GM12878 (cell line): Measurements from ENCODE around the gene OR1E1. TPM values are rescaled to one million over a fixed set of nuclear protein-coding genes. Genes with fewer than 3 reads are reported as not detected.

Experiments used
- polyA plus RNA-seq, 11 experiments: library from polyadenylated mRNA; depleted of rRNA in 4 of 11; unstranded in 6 of 11; stranded (reverse) in 5 of 11; fragments of >200 nt; fragmentation: Nextera tagmentation in 4 of 11; fragmentation: Illumina TruSeq in 1 of 11; extraction: Ambion mirVana in 4 of 11; extraction: Trizol in 1 of 11; gene quantifications; 1 replicate in 1 of 11; 2 replicates in 10 of 11; pipeline versions ENCODE4 v1.2.1 to v1.2.3, GENCODE V29; 2011 to 2016; ENCODE audit warnings: inconsistent platforms in 2 of 11, missing spikeins in 2 of 11, low read depth in 1 of 11
- small RNA-seq: library from RNA; depleted of rRNA; stranded (forward); fragments of <200 nt; gene quantifications from one replicate; pipeline ENCODE3, GENCODE V24; 2014
- total RNA-seq, 4 experiments: library from RNA; depleted of rRNA in 3 of 4; stranded (reverse); fragments of >200 nt in 3 of 4; fragmentation: Illumina TruSeq in 1 of 4; extraction: Trizol in 1 of 4; gene quantifications; 2 replicates each; pipeline versions ENCODE4 v1.2.1 to v1.2.3, GENCODE V29; 2013 to 2021

OR1E1 gene
- total and polyA plus RNA-seq, 10 of the 15 experiments (the other 5 are each of a cell fraction or from before 2014, with no cell fraction given), result not detected

Small RNA genes within 50 kb of the gene (small RNA-seq; reads per million reads assigned to genes)
- gene OR1AC1P, result not detected

Other genes with a start within 250 kb of the OR1E1 start
Only the 7 nearest of the 12 such genes appear.
- gene OR3A1, start 100.0 kb downstream of the OR1E1 start, total RNA-seq (2014; rRNA removed), result not detected in 2 replicates
- gene OR3A1, start 100.0 kb downstream of the OR1E1 start, total RNA-seq (2014; rRNA removed; fragmentation: Illumina TruSeq; extraction: Trizol), result not detected in 2 replicates
- not detected in 2 replicates for gene OR3A1, start 100.0 kb downstream of the OR1E1 start, total RNA-seq (2021)
- gene OR3A1, start 100.0 kb downstream of the OR1E1 start, polyA plus RNA-seq (2011; rRNA removed), result not detected in 2 replicates
- gene OR3A1, start 100.0 kb downstream of the OR1E1 start, polyA plus RNA-seq (2014; fragmentation: Illumina TruSeq; extraction: Trizol), result not detected in 2 replicates
- not detected for gene OR3A1, start 100.0 kb downstream of the OR1E1 start, polyA plus RNA-seq (2014; fragmentation: Nextera tagmentation; extraction: Ambion mirVana)
- not detected in 2 replicates for gene OR3A1, start 100.0 kb downstream of the OR1E1 start, polyA plus RNA-seq (2014; rRNA removed)
- gene OR3A1, start 100.0 kb downstream of the OR1E1 start, polyA plus RNA-seq (2016; fragmentation: Nextera tagmentation; extraction: Ambion mirVana), result not detected
- not detected in 2 replicates for gene OR3A2, start 12.1 kb downstream of the OR1E1 start, total RNA-seq (2014; rRNA removed)
- not detected in 2 replicates for gene OR3A2, start 12.1 kb downstream of the OR1E1 start, total RNA-seq (2014; rRNA removed; fragmentation: Illumina TruSeq; extraction: Trizol)
- gene OR3A2, start 12.1 kb downstream of the OR1E1 start, total RNA-seq (2021), result not detected in 2 replicates
- not detected in 2 replicates for gene OR3A2, start 12.1 kb downstream of the OR1E1 start, polyA plus RNA-seq (2011; rRNA removed)
- gene OR3A2, start 12.1 kb downstream of the OR1E1 start, polyA plus RNA-seq (2014; fragmentation: Illumina TruSeq; extraction: Trizol), result not detected in 2 replicates
- not detected for gene OR3A2, start 12.1 kb downstream of the OR1E1 start, polyA plus RNA-seq (2014; fragmentation: Nextera tagmentation; extraction: Ambion mirVana)
- gene OR3A2, start 12.1 kb downstream of the OR1E1 start, polyA plus RNA-seq (2014; rRNA removed), result not detected in 2 replicates
- gene OR3A2, start 12.1 kb downstream of the OR1E1 start, polyA plus RNA-seq (2016; fragmentation: Nextera tagmentation; extraction: Ambion mirVana), result not detected
- gene OR3A3, start 13.0 kb upstream of the OR1E1 start, total RNA-seq (2014; rRNA removed), result not detected in 2 replicates
- not detected in 2 replicates for gene OR3A3, start 13.0 kb upstream of the OR1E1 start, total RNA-seq (2014; rRNA removed; fragmentation: Illumina TruSeq; extraction: Trizol)
- not detected in 2 replicates for gene OR3A3, start 13.0 kb upstream of the OR1E1 start, total RNA-seq (2021)
- gene OR3A3, start 13.0 kb upstream of the OR1E1 start, polyA plus RNA-seq (2011; rRNA removed), result not detected in 2 replicates
- 0.07 TPM in 1 of 2 replicates, not detected in the other for gene OR3A3, start 13.0 kb upstream of the OR1E1 start, polyA plus RNA-seq (2014; fragmentation: Illumina TruSeq; extraction: Trizol)
- not detected for gene OR3A3, start 13.0 kb upstream of the OR1E1 start, polyA plus RNA-seq (2014; fragmentation: Nextera tagmentation; extraction: Ambion mirVana)
- gene OR3A3, start 13.0 kb upstream of the OR1E1 start, polyA plus RNA-seq (2014; rRNA removed), result not detected in 2 replicates
- not detected for gene OR3A3, start 13.0 kb upstream of the OR1E1 start, polyA plus RNA-seq (2016; fragmentation: Nextera tagmentation; extraction: Ambion mirVana)
- gene OR1E2, start 35.4 kb upstream of the OR1E1 start, total RNA-seq (2014; rRNA removed), result not detected in 2 replicates
- gene OR1E2, start 35.4 kb upstream of the OR1E1 start, total RNA-seq (2014; rRNA removed; fragmentation: Illumina TruSeq; extraction: Trizol), result not detected in 2 replicates
- not detected in 2 replicates for gene OR1E2, start 35.4 kb upstream of the OR1E1 start, total RNA-seq (2021)
- not detected in 2 replicates for gene OR1E2, start 35.4 kb upstream of the OR1E1 start, polyA plus RNA-seq (2011; rRNA removed)
- gene OR1E2, start 35.4 kb upstream of the OR1E1 start, polyA plus RNA-seq (2014; fragmentation: Illumina TruSeq; extraction: Trizol), result not detected in 2 replicates
- gene OR1E2, start 35.4 kb upstream of the OR1E1 start, polyA plus RNA-seq (2014; fragmentation: Nextera tagmentation; extraction: Ambion mirVana), result not detected
- gene OR1E2, start 35.4 kb upstream of the OR1E1 start, polyA plus RNA-seq (2014; rRNA removed), result not detected in 2 replicates
- not detected for gene OR1E2, start 35.4 kb upstream of the OR1E1 start, polyA plus RNA-seq (2016; fragmentation: Nextera tagmentation; extraction: Ambion mirVana)
- gene SPATA22, start 73.4 kb upstream of the OR1E1 start, total RNA-seq (2014; rRNA removed), result not detected in 2 replicates
- gene SPATA22, start 73.4 kb upstream of the OR1E1 start, total RNA-seq (2014; rRNA removed; fragmentation: Illumina TruSeq; extraction: Trizol), result not detected in 2 replicates
- not detected in 2 replicates for gene SPATA22, start 73.4 kb upstream of the OR1E1 start, total RNA-seq (2021)
- gene SPATA22, start 73.4 kb upstream of the OR1E1 start, polyA plus RNA-seq (2011; rRNA removed), result not detected in 2 replicates
- not detected in 2 replicates for gene SPATA22, start 73.4 kb upstream of the OR1E1 start, polyA plus RNA-seq (2014; fragmentation: Illumina TruSeq; extraction: Trizol)
- not detected for gene SPATA22, start 73.4 kb upstream of the OR1E1 start, polyA plus RNA-seq (2014; fragmentation: Nextera tagmentation; extraction: Ambion mirVana)
- gene SPATA22, start 73.4 kb upstream of the OR1E1 start, polyA plus RNA-seq (2014; rRNA removed), result not detected in 2 replicates
- not detected for gene SPATA22, start 73.4 kb upstream of the OR1E1 start, polyA plus RNA-seq (2016; fragmentation: Nextera tagmentation; extraction: Ambion mirVana)
- not detected in 2 replicates for gene ASPA, start 77.6 kb upstream of the OR1E1 start, total RNA-seq (2014; rRNA removed)
- gene ASPA, start 77.6 kb upstream of the OR1E1 start, total RNA-seq (2014; rRNA removed; fragmentation: Illumina TruSeq; extraction: Trizol), result not detected in 2 replicates
- gene ASPA, start 77.6 kb upstream of the OR1E1 start, total RNA-seq (2021), result not detected in 2 replicates
- gene ASPA, start 77.6 kb upstream of the OR1E1 start, polyA plus RNA-seq (2011; rRNA removed), result 0.30 and 0.32 TPM in 2 replicates
- gene ASPA, start 77.6 kb upstream of the OR1E1 start, polyA plus RNA-seq (2014; fragmentation: Illumina TruSeq; extraction: Trizol), result not detected in 2 replicates
- gene ASPA, start 77.6 kb upstream of the OR1E1 start, polyA plus RNA-seq (2014; fragmentation: Nextera tagmentation; extraction: Ambion mirVana), result under 1 TPM in 1 of 2 experiments, not detected in 1; 0.04 TPM
- 0.03 TPM in 1 of 2 replicates, not detected in the other for gene ASPA, start 77.6 kb upstream of the OR1E1 start, polyA plus RNA-seq (2014; rRNA removed)
- not detected for gene ASPA, start 77.6 kb upstream of the OR1E1 start, polyA plus RNA-seq (2016; fragmentation: Nextera tagmentation; extraction: Ambion mirVana)
- gene TRPV3, start 159.4 kb upstream of the OR1E1 start, total RNA-seq (2014; rRNA removed), result 2.7 and 3.7 TPM in 2 replicates
- gene TRPV3, start 159.4 kb upstream of the OR1E1 start, total RNA-seq (2014; rRNA removed; fragmentation: Illumina TruSeq; extraction: Trizol), result 2.7 and 2.8 TPM in 2 replicates
- 3.6 and 5.2 TPM in 2 replicates for gene TRPV3, start 159.4 kb upstream of the OR1E1 start, total RNA-seq (2021)
- 8.7 and 12.0 TPM in 2 replicates for gene TRPV3, start 159.4 kb upstream of the OR1E1 start, polyA plus RNA-seq (2011; rRNA removed)
- gene TRPV3, start 159.4 kb upstream of the OR1E1 start, polyA plus RNA-seq (2014; fragmentation: Illumina TruSeq; extraction: Trizol), result 3.3 and 4.1 TPM in 2 replicates
- gene TRPV3, start 159.4 kb upstream of the OR1E1 start, polyA plus RNA-seq (2014; fragmentation: Nextera tagmentation; extraction: Ambion mirVana), result under 1 TPM; 0.52 to 0.60 TPM
- 4.4 and 4.5 TPM in 2 replicates for gene TRPV3, start 159.4 kb upstream of the OR1E1 start, polyA plus RNA-seq (2014; rRNA removed)
- gene TRPV3, start 159.4 kb upstream of the OR1E1 start, polyA plus RNA-seq (2016; fragmentation: Nextera tagmentation; extraction: Ambion mirVana), result 1 to 10 TPM; 1.6 to 2.1 TPM